RWPE1 (cell line): Measurements from ENCODE around the gene MYO1D.
A peak's percentile ranks its signal among the peaks of the same experiment; 100 is the strongest.

Source experiments
- CTCF ChIA-PET: fragments of 350-600 bp; sonication (Branson Sonifier 250); formaldehyde crosslinking; extraction: SDS; loops from one replicate; lab custom pipeline; 2021; lab: Yijun Ruan, JAX
- POLR2A ChIA-PET: fragments of 400-600 bp; formaldehyde crosslinking; extraction: SDS; loops from one replicate; lab custom pipeline; 2020; ENCODE audit warnings: antibody characterized with exemption; ENCODE audit not compliant: low non-redundant PET; lab: Yijun Ruan, JAX
- DNase-seq: peaks from one replicate; pipeline ENCODE4 v3.0.0; 2012; ENCODE audit warnings: low spot score
- H3K27ac ChIP-seq: fragments of 450-650 bp; 2 replicates; pipeline ENCODE4 v1.5.1; 2017
- TF ChIP-seq, protein P1 (sequence below): fragments of 450-650 bp; conservative IDR thresholded peaks from 2 replicates; pipeline ENCODE4 v1.5.1; 2017; ENCODE audit warnings: low read depth, mild to moderate bottlenecking

The MYO1D gene

DNA sequence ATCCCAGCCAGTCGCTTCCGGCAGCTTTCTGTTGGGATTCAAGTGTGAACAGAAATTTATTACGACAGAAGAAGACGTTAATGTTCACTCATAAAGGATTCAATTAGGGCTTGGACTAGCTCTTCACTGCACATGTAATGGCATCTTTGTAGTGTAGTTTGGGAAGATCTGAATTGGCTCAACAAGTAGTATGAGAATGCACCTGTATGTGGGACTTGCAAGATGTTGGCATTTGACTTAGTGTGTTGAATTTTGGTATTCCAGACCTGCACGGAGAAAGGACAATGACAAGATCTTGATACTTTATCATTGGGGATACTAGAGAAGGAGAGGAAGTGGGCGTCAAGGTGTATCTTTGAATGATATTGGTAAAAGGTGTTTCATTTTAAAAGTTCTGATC lies 431.4 kb downstream of the MYO1D start:
- DNase-seq = no peak
- ChIA-PET POLR2A (no interaction called here), CTCF (interaction anchor here (1.8 kb wide), 1 partner anchor 17 kb away, joined by 6 read pairs; no protein-coding TSS in a partner anchor)
- TF ChIP-seq, protein P1, sequence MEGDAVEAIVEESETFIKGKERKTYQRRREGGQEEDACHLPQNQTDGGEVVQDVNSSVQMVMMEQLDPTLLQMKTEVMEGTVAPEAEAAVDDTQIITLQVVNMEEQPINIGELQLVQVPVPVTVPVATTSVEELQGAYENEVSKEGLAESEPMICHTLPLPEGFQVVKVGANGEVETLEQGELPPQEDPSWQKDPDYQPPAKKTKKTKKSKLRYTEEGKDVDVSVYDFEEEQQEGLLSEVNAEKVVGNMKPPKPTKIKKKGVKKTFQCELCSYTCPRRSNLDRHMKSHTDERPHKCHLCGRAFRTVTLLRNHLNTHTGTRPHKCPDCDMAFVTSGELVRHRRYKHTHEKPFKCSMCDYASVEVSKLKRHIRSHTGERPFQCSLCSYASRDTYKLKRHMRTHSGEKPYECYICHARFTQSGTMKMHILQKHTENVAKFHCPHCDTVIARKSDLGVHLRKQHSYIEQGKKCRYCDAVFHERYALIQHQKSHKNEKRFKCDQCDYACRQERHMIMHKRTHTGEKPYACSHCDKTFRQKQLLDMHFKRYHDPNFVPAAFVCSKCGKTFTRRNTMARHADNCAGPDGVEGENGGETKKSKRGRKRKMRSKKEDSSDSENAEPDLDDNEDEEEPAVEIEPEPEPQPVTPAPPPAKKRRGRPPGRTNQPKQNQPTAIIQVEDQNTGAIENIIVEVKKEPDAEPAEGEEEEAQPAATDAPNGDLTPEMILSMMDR = no peak
- H3K27ac ChIP-seq = peak overlapping the region; percentile 81; the same call in 1 of the 2 replicates

DNA sequence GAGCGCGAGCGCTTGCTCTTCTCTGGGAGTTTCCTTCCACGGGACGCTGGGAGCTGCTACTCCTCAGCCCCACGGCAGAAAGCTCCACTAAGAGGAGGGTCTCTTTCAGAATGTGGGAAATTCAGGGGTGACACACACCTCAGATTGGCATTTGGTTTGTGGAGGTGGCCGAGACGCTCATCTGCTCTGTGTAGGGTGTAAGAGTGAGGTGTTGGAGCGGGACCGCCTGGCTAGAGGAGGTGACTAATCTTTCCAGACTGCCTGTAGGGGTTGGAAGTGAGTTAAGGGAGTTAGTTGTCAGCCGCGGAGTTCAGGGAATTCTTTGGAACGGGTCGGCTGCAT lies 431.9 kb downstream of the MYO1D start:
- DNase-seq = peak; percentile 78
- POLR2A ChIA-PET = no interaction called here
- CTCF ChIA-PET = interaction anchor here (1.8 kb wide), 1 partner anchor 17 kb away, joined by 6 read pairs; no protein-coding TSS in a partner anchor
- H3K27ac ChIP-seq = peak overlapping the region; percentile 81
- TF ChIP-seq, protein P1 = no peak

DNA sequence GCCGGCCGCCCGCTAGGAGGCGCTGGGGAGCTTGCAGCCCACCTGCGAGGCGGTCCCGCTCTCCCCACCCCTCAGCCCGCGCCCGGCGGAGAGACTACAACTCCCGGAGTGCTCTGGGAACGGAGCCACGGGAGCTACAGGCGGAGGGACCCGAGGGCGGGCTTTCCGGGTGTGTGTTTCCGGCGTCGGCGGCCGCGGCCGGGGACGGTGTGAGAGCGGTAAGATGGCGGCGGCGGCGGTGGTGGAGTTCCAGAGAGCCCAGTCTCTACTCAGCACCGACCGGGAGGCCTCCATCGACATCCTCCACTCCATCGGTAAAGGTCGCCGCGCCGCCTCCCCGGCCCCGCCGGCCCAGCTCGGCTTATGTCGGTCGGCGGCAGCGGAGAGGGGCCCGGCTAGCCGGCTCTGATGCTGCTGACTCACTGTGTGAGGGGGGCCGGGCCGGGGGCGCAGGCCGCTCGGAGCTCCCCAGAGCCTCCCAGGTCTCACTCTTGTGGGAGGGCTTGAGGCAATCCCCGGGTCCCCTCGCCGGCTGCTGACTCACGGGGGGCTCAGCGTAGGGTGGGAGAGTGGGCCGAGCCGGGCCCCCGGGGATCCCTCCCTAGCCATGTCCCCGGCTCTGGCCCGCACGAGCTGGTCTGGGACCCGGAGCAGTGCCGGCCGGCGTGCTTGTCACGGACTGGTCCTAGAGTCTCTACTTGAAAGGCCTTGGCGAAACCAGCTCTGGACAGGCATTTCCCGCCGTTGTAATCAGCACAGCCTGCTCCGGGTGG lies 432.4 kb downstream of the MYO1D start, which contains the start of gene PSMD11:
Gene PSMD11, plus strand, starts transcription at position 210 of the 773 bp plus-strand sequence. Its CDS starts 14 bp downstream, at position 224.
- TF ChIP-seq, protein P1 = peak; percentile 95
- POLR2A ChIA-PET = no interaction called here
- peak; percentile 98 for DNase-seq
- peak within 1 kb of the TSS; percentile 81 for H3K27ac ChIP-seq
- CTCF ChIA-PET = interaction anchor here (0.5 to 1.8 kb wide), 7 partner anchors 18 to 416 kb away, joined by 3 to 6 read pairs (median 3); partner anchors contain the start of gene C17orf75

DNA sequence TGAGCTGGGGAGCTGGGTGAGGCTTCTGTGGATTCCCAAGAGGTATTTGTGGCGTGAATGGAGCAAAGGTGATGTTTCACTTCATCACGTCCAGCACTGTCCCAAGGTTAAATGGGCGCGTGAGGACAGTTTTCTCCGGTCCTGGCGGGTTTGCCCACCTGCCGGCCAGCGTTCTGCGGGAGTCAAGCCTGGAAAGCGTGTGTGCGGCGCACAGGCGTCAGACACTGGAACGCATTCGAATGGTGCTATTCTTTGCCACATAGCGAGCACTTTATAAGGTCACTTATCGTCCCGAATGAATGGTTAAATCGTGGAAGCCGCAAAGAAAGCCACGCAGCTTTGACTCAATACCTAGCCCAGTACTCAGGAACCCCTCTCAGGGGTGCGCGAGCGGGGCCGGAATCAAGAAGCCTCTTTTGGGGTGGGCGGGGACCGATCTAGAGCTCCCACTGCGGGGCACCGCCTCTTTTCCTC lies 433.1 kb downstream of the MYO1D start:
- peak overlapping the region; percentile 81 for H3K27ac ChIP-seq
- DNase-seq = no peak
- ChIA-PET CTCF (interaction anchor here (0.5 to 1.0 kb wide), 5 partner anchors 19 to 417 kb away, joined by 3 to 4 read pairs (median 3); no protein-coding TSS in a partner anchor), POLR2A (no interaction called here)
- TF ChIP-seq, protein P1 = no peak
